Mononuclear cell (primary cell): ENCODE data around the gene GSTM4. TPM values are rescaled to one million over a fixed set of nuclear protein-coding genes. Genes with fewer than 3 reads are reported as not detected.
A peak's percentile ranks its signal among the peaks of the same experiment; 100 is the strongest.

Experiments
- H3K27me3 ChIP-seq: 2 replicates; pipeline ENCODE4 v1.6.0; 2011; ENCODE audit warnings: low read length, control low read depth; ENCODE audit not compliant: insufficient read depth
- H3K4me1 ChIP-seq: 2 replicates; pipeline ENCODE4 v1.5.1; 2011; ENCODE audit warnings: mild to moderate bottlenecking, low read length, control low read depth; ENCODE audit not compliant: insufficient read depth
- H3K4me3 ChIP-seq: 2 replicates; pipeline ENCODE4 v1.5.1; 2011; ENCODE audit warnings: mild to moderate bottlenecking, low read length, moderate library complexity
- H3K9me3 ChIP-seq: 2 replicates; pipeline ENCODE4 v1.5.1; 2011; ENCODE audit warnings: low read depth, mild to moderate bottlenecking, control low read depth, low read length
- total RNA-seq: library from RNA; depleted of rRNA; stranded (reverse); fragments of >200 nt; gene quantifications from one replicate; pipeline ENCODE4 v1.2.3, GENCODE V29; 2012

The GSTM4 gene
- 8.4 TPM for total RNA-seq

- H3K27me3 ChIP-seq: peaks cover 2% of the 10 kb centered on the region
- peak within 1 kb of the TSS; percentile 75 for H3K4me3 ChIP-seq
- H3K4me1 ChIP-seq: peaks cover 20% of the 10 kb centered on the region
- H3K9me3 ChIP-seq: no peaks in the 10 kb centered on the region
Measured at GRCh38 chr1:109655615-109656519, at the start of gene GSTM4. TSS of gene GSTM4 (plus strand) at chr1:109656099. CDS start at chr1:109656390, 291 bp downstream.

GRCh38 chr1:109609881-109610280 is 46.0 kb upstream of the GSTM4 start:
- Histone ChIP-seq H3K4me3 (no peak overlapping the region), H3K4me1 (peaks cover 28% of the 10 kb centered on the region), H3K9me3 (no peaks in the 10 kb centered on the region), H3K27me3 (no peaks in the 10 kb centered on the region)

- Histone ChIP-seq H3K4me3 (no peak overlapping the region), H3K4me1 (peaks cover 36% of the 10 kb centered on the region), H3K27me3 (no peaks in the 10 kb centered on the region), H3K9me3 (no peaks in the 10 kb centered on the region)
Measured at GRCh38 chr1:109610609-109611307, 45.1 kb upstream of the GSTM4 start.

- H3K27me3 ChIP-seq: no peaks in the 10 kb centered on the region
- H3K4me3 ChIP-seq: no peak overlapping the region
- no peaks in the 10 kb centered on the region for H3K9me3 ChIP-seq
- H3K4me1 ChIP-seq: peaks cover 43% of the 10 kb centered on the region
Measured at GRCh38 chr1:109611308-109611990, 44.5 kb upstream of the GSTM4 start.

GRCh38 chr1:109613361-109614147 is 42.3 kb upstream of the GSTM4 start:
- Histone ChIP-seq H3K4me3 (no peak overlapping the region), H3K9me3 (no peaks in the 10 kb centered on the region), H3K27me3 (no peaks in the 10 kb centered on the region), H3K4me1 (peaks cover 49% of the 10 kb centered on the region)

- Histone ChIP-seq H3K27me3 (no peaks in the 10 kb centered on the region), H3K4me1 (peaks cover 68% of the 10 kb centered on the region)
Measured at GRCh38 chr1:109615879-109616278, 40.0 kb upstream of the GSTM4 start.

GRCh38 chr1:109616391-109616790 is 39.5 kb upstream of the GSTM4 start:
- Histone ChIP-seq H3K9me3 (no peaks in the 10 kb centered on the region), H3K27me3 (no peaks in the 10 kb centered on the region), H3K4me1 (peaks cover 67% of the 10 kb centered on the region), H3K4me3 (no peak overlapping the region)

More at GRCh38 chr1:109615879-109616278, 40.0 kb upstream of the GSTM4 start:
- Histone ChIP-seq H3K4me3 (no peak overlapping the region), H3K9me3 (no peaks in the 10 kb centered on the region)

- H3K4me3 ChIP-seq: no peak overlapping the region
- H3K27me3 ChIP-seq: no peaks in the 10 kb centered on the region
- H3K4me1 ChIP-seq: peaks cover 72% of the 10 kb centered on the region
- H3K9me3 ChIP-seq: no peaks in the 10 kb centered on the region
Measured at GRCh38 chr1:109617291-109617801, 38.6 kb upstream of the GSTM4 start.

- peaks cover 87% of the 10 kb centered on the region for H3K4me1 ChIP-seq
- H3K9me3 ChIP-seq: no peaks in the 10 kb centered on the region
- H3K4me3 ChIP-seq: peak overlapping the region; percentile 61
- H3K27me3 ChIP-seq: no peaks in the 10 kb centered on the region
Measured at GRCh38 chr1:109618661-109619575, 37.0 kb upstream of the GSTM4 start.

GRCh38 chr1:109619576-109620400 is 36.1 kb upstream of the GSTM4 start, which contains the start of the genes AMPD2 and GNAT2:
TSS of gene AMPD2 (plus strand) at chr1:109619837. CDS start at chr1:109621176, 1,339 bp downstream.
TSS of gene GNAT2 (minus strand) at chr1:109619616. CDS start at chr1:109612870, 6,746 bp downstream.
- H3K4me3 ChIP-seq: peak within 1 kb of the TSS; percentile 61
- no peaks in the 10 kb centered on the region for H3K9me3 ChIP-seq
- no peaks in the 10 kb centered on the region for H3K27me3 ChIP-seq
- H3K4me1 ChIP-seq: peaks cover 87% of the 10 kb centered on the region

GRCh38 chr1:109620401-109620791 is 35.5 kb upstream of the GSTM4 start:
- Histone ChIP-seq H3K4me1 (peaks cover 83% of the 10 kb centered on the region), H3K4me3 (peak overlapping the region; percentile 61), H3K9me3 (no peaks in the 10 kb centered on the region), H3K27me3 (no peaks in the 10 kb centered on the region)

GRCh38 chr1:109620841-109621286 is 35.0 kb upstream of the GSTM4 start:
- H3K4me1 ChIP-seq: peaks cover 79% of the 10 kb centered on the region
- no peaks in the 10 kb centered on the region for H3K27me3 ChIP-seq
- H3K9me3 ChIP-seq: no peaks in the 10 kb centered on the region
- H3K4me3 ChIP-seq: peak overlapping the region; percentile 61
